WTC11 (cell line): ENCODE measurements around the gene UBE4A. TPM values are rescaled to one million over a fixed set of nuclear protein-coding genes. Genes with fewer than 3 reads are reported as not detected.

Experiments used
- ATAC-seq: fragments of 200-7000 bp; cut with Tn5 transposase; 2 replicates; pipeline ENCODE4 v1.10.0; 2021; ENCODE audit warnings: mild to moderate bottlenecking, moderate library complexity
- CTCF ChIA-PET: fragments of 300-600 bp; sonication (Branson Sonifier 250); formaldehyde crosslinking; loops from one replicate; lab custom pipeline; 2021; ENCODE audit warnings: antibody characterized with exemption; lab: Charles Lee
- POLR2A ChIA-PET: fragments of 350-600 bp; sonication (Branson Sonifier 250); formaldehyde crosslinking; loops from one replicate; lab custom pipeline; 2021; ENCODE audit warnings: antibody characterized with exemption; lab: Charles Lee
- DNase-seq: peaks from one replicate; pipeline ENCODE4 v3.0.0; 2021; ENCODE audit warnings: low spot score
- H3K27ac Mint-ChIP-seq: 2 replicates; pipeline ENCODE4 v1.8.0; 2021; ENCODE audit warnings: mixed read lengths
- H3K27me3 Mint-ChIP-seq: 2 replicates; pipeline ENCODE4 v1.8.0; 2021; ENCODE audit warnings: low read depth, mild to moderate bottlenecking, moderate library complexity, mixed read lengths
- H3K36me3 Mint-ChIP-seq: 2 replicates; pipeline ENCODE4 v1.8.0; 2021; ENCODE audit warnings: mixed read lengths
- H3K4me1 Mint-ChIP-seq: 2 replicates; pipeline ENCODE4 v1.8.0; 2022; ENCODE audit warnings: mixed read lengths
- H3K4me3 Mint-ChIP-seq: 2 replicates; pipeline ENCODE4 v1.8.0; 2021; ENCODE audit warnings: mild to moderate bottlenecking, moderate library complexity, mixed read lengths
- H3K9me3 Mint-ChIP-seq: 2 replicates; pipeline ENCODE4 v1.8.0; 2021; ENCODE audit warnings: mixed read lengths
- AFF4 ChIP-seq: sonication (generic); formaldehyde crosslinking; IDR thresholded peaks from 2 replicates; pipeline ENCODE4 v1.8.1; 2023; ENCODE audit warnings: mild to moderate bottlenecking, missing genetic modification reagents, borderline replicate concordance
- AR ChIP-seq: fragments of 250-450 bp; sonication (Bioruptor Pico); IDR thresholded peaks from 2 replicates; pipeline ENCODE4 v1.9.0; 2021; ENCODE audit warnings: mild to moderate bottlenecking
- E2F5 ChIP-seq: sonication (generic); formaldehyde crosslinking; IDR thresholded peaks from 2 replicates; pipeline ENCODE4 v1.8.1; 2022; ENCODE audit warnings: mild to moderate bottlenecking, moderate library complexity, missing genetic modification reagents
- GRHL2 ChIP-seq: fragments of 250-450 bp; sonication (Bioruptor Pico); IDR thresholded peaks from 2 replicates; pipeline ENCODE4 v1.8.0; 2022; ENCODE audit warnings: mild to moderate bottlenecking, moderate library complexity; ENCODE audit not compliant: insufficient replicate concordance, severe bottlenecking
- IRF1 ChIP-seq: sonication (generic); formaldehyde crosslinking; IDR thresholded peaks from 2 replicates; pipeline ENCODE4 v1.8.0; 2023; ENCODE audit warnings: missing genetic modification reagents
- NR1H2 ChIP-seq: sonication (generic); formaldehyde crosslinking; IDR thresholded peaks from 2 replicates; pipeline ENCODE4 v1.9.0; 2021; ENCODE audit warnings: mild to moderate bottlenecking, moderate library complexity, missing genetic modification reagents
- RELA ChIP-seq: sonication (generic); formaldehyde crosslinking; IDR thresholded peaks from 2 replicates; pipeline ENCODE4 v1.8.1; 2022; ENCODE audit warnings: missing genetic modification reagents, mild to moderate bottlenecking, borderline replicate concordance
- STAT6 ChIP-seq: sonication (generic); formaldehyde crosslinking; conservative IDR thresholded peaks from 2 replicates; pipeline ENCODE4 v1.8.1; 2023; ENCODE audit warnings: mild to moderate bottlenecking, low read depth, missing genetic modification reagents, moderate library complexity
- TEAD4 ChIP-seq: sonication (generic); formaldehyde crosslinking; IDR thresholded peaks from 2 replicates; pipeline ENCODE4 v1.8.0; 2022; ENCODE audit warnings: mild to moderate bottlenecking, missing genetic modification reagents
- USF2 ChIP-seq: sonication (generic); formaldehyde crosslinking; IDR thresholded peaks from 2 replicates; pipeline ENCODE4 v1.8.1; 2023; ENCODE audit warnings: mild to moderate bottlenecking, missing genetic modification reagents, moderate library complexity
- ZMAT4 ChIP-seq: fragments of 250-450 bp; sonication (Bioruptor Pico); IDR thresholded peaks from 2 replicates; pipeline ENCODE4 v1.9.0; 2021; ENCODE audit warnings: mild to moderate bottlenecking
- ZNF532 ChIP-seq: fragments of 250-450 bp; sonication (Bioruptor Pico); IDR thresholded peaks from 2 replicates; pipeline ENCODE4 v1.9.0; 2021; ENCODE audit warnings: mild to moderate bottlenecking, borderline replicate concordance
- total RNA-seq: library from RNA; stranded (reverse); gene quantifications from 3 replicates; pipeline ENCODE4 v1.2.3, GENCODE V29; 2021

UBE4A gene
- total RNA-seq, 1 experiment from 2014 or later = 31.0 TPM

GRCh38 chr11:118319337-118319707 is 40.1 kb upstream of the UBE4A start:
- 0 out of 2 replicates have a peak, but pooled peaks cover 3% of the 10 kb centered on the region for H3K36me3 Mint-ChIP-seq
- H3K9me3 Mint-ChIP-seq = peaks cover 7% of the 10 kb centered on the region
- DNase-seq (no peak), ATAC-seq (no peak)
- no peak overlapping the region for H3K27ac Mint-ChIP-seq
- H3K27me3 Mint-ChIP-seq = peaks cover 19% of the 10 kb centered on the region
- ChIA-PET CTCF (interaction anchor here (0.9 kb wide), 1 partner anchor 23 kb away, joined by 3 read pairs; no protein-coding TSS in a partner anchor), POLR2A (no interaction called here)
- peaks cover 35% of the 10 kb centered on the region for H3K4me1 Mint-ChIP-seq
- TF ChIP-seq NR1H2 (CRISPR knock-in tag) = no peak
- TF ChIP-seq STAT6 = no peak
- no peak for TF ChIP-seq TEAD4 (CRISPR knock-in tag)
- no peak for TF ChIP-seq ZMAT4 (CRISPR knock-in tag)
- TF ChIP-seq GRHL2 (CRISPR knock-in tag) = no peak
- TF ChIP-seq ZNF532 = no peak
- TF ChIP-seq RELA (CRISPR knock-in tag) = no peak
- TF ChIP-seq USF2 (CRISPR knock-in tag) = no peak
- no peak overlapping the region for H3K4me3 Mint-ChIP-seq

- Mint-ChIP-seq H3K9me3 (peaks cover 7% of the 10 kb centered on the region), H3K4me3 (no peak overlapping the region), H3K36me3 (0 out of 2 replicates have a peak, but pooled peaks cover 3% of the 10 kb centered on the region), H3K4me1 (peaks cover 26% of the 10 kb centered on the region), H3K27ac (no peak overlapping the region), H3K27me3 (peaks cover 19% of the 10 kb centered on the region)
- TF ChIP-seq E2F5 (CRISPR knock-in tag) = no peak
- no peak for TF ChIP-seq AR (CRISPR knock-in tag)
- TF ChIP-seq IRF1 (CRISPR knock-in tag) = no peak
- TF ChIP-seq NR1H2 (CRISPR knock-in tag) = no peak
- no peak for TF ChIP-seq AFF4 (CRISPR knock-in tag)
- POLR2A ChIA-PET = no interaction called here
- ATAC-seq = no peak
- no peak for DNase-seq
- CTCF ChIA-PET = no interaction called here
These were observed 38.9 kb upstream of the UBE4A start for GRCh38 chr11:118320515-118320914.
